Posterior vena cava (tissue), 2 donors: Measurements from ENCODE around the gene KIRREL3. TPM values are rescaled to one million over a fixed set of nuclear protein-coding genes. Genes with fewer than 3 reads are reported as not detected.

ENCODE experiments used
- DNase-seq: peaks from one replicate; pipeline ENCODE4 v3.0.0-alpha.2; 2020; ENCODE audit warnings: low spot score
- intact Hi-C, 2 donors: fragments of 100-400 bp; cut with DNase I; formaldehyde crosslinking; loops; one replicate each; pipeline versions ENCODE4 v1.14.1 to v1.14.2; 2022 to 2023
- total RNA-seq, 2 donors: library from RNA; stranded (reverse); fragmentation: NEBNext Ultra II Directional; extraction: Animal tissue kit (Norgen Biotek cat#: 25700); gene quantifications; one replicate each; pipeline ENCODE4 v1.2.1, GENCODE V29; 2021
- donor health status: DM: yes; HTN: yes; CAD: no.
- donor health status: DM: yes; HTN: yes; CAD: no.

KIRREL3 gene
- total RNA-seq, 2 donors from 2014 or later: 0.10 to 0.74 TPM

DNA sequence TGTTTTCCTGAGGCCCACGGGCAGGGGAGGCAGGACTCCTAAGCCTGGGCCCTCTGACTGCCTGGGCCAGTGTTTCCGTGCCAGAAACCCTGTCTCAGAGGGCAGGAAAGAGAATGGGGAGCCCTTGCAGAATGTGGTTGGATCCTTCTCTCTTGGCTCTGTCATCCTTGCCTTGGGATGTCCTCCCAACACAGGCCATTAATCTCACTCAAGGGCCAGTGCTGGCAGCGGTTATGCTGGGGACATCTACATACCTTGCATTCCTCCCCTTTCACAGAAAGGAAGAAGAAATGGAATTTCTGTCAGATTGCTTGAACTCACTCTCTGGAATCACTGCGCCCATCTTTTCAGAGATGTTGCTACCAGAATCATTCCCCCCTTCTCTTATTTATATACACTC is 296.9 kb downstream of the KIRREL3 start:
- DNase-seq: no peak
- intact Hi-C loops: no loop called here

DNA sequence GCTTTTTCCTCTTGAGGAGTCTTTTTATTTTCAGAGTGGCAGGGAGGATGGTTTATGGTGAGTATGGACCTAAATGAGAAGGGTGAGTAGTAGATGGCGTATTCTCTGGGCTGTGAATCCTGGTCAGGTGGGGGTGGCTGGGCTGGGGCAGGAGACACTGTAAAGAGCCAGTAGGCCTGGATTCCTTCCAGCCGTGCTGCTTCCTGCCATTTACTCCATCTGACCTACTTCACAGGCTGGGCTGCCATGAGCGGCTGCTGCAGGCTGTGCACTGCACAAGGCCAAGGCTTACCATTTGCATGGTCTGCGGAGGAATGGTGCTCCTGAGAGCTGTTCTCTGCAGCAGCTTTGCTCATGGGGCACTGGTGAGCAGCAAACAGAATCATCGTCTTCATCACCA is 297.6 kb downstream of the KIRREL3 start:
- intact Hi-C loops: no loop called here
- DNase-seq: no peak

DNA sequence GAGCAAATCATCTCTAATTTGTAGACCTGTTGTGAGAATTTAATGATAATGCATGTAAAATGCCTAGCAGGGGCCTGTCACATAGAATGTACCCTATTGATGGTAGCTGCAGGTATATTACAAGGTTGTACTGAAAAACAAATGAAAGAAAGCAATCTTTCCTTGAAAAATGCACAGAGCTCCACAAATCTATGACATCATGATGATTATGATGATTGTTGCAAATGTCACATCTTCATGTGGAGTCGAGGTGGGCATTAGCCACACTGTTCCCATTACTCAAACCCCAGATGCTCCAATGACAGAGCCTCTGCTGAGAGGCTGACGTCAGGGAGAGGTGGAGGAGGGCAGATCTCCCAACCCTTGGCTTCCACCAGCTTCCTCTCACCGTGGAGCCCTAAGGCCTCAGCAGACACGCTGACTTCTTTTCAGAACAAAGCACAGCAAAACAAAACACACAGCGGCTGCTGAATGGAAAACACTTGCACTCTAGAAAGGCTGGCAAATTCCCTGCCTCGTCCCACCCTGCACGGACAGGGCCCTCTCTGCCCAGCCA is 298.3 kb downstream of the KIRREL3 start:
- intact Hi-C loops: no loop called here

DNA sequence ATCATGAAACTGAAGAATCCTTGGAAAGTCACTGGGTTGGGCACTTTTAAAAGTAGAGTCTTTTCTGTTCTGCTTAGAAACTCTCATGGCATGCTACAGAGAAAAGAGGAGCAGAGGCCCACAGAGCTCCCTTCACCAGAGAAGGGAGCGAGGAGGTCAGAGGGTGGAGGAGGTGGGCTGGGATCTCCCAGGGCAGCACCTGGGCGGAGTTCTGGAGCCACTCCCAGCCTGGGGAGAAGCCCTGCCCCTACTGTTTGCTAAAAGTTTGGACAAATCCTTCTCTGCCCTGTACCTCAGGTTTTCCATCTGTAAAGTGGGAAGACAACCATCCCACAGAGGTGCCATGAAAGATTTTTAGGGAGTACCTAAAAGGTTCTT is 299.1 kb downstream of the KIRREL3 start:
- intact Hi-C loops: no loop called here

More for the DNA sequence above, 298.3 kb downstream of the KIRREL3 start:
- DNase-seq: no peak

DNA sequence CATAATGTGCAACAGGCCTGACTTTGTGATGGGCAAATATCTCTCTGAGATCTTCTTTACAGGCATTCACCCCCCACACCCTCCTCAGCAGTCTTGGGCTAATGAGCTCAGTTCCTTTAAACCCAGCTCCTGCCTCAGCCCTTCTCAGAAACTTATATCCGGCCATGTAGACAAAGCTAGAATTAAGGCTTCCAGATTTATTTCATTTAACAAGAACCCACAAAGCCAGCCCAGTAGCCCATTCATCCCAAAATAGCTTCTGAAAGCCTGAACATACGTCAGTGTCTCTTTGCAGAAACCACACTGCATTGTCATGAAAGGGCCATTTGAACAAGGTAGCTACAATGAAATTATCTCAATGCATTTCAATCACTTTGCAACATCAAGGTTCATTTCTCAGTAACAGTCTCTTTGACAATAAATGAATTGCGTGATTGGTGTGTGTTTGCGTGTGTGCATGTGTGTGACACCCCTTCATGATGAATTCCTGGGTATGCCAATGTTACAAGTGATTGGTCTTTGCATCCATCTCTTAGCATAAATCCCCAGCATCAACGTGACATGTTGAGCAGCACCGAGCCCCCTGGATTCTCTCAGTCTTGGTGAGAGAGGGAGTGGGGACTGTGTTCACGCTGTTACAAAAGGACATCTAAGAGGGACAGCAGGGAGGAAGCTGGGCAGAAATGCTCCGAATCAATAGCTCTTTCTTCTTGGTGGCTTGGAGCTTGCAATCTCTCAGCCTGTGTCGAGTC is 299.6 kb downstream of the KIRREL3 start:
- intact Hi-C loops: no loop called here

More for the DNA sequence above, 299.1 kb downstream of the KIRREL3 start:
- no peak for DNase-seq

DNA sequence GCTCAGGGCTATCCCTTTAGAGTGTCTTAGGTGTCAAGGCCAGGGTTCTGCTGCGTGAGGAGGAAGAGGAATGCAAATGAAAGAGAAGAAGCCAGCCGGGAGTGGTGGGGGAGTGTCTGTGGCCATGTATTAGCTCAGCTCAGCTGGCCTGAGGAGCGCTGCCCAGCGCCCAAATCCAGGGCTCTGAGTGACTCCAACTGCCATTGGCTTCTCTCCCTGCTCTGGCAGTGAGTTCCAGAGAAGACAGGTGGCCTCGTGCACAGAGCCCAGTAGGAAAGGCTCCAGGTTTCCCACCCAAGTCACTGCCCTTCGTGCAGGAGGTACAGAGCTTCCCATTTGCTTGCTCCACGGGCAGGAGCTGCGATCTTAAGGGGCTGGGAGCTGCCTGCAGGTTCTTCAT is 302.0 kb downstream of the KIRREL3 start:
- no peak for DNase-seq
- intact Hi-C loops: no loop called here

More for the DNA sequence above, 299.6 kb downstream of the KIRREL3 start:
- DNase-seq: no peak

DNA sequence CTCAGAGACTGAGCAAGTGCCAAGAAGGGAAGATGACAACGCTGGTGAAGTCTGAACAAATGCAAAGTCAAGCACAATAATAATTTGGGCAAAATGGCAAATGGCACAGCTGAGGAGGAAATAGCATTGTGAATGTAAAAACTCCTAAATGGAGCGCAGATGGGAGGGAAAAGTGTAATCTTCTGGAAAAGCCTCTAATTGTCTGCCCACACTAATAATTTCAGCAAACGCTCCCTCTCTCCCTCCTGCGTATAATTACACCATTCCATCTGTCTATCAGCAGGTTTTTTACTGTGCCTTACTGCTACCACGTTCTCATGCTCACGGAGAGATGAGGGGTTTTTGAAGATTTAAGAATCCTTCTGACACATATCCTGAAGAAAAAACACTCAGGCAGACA is 302.6 kb downstream of the KIRREL3 start:
- intact Hi-C loops: no loop called here
- no peak for DNase-seq

DNA sequence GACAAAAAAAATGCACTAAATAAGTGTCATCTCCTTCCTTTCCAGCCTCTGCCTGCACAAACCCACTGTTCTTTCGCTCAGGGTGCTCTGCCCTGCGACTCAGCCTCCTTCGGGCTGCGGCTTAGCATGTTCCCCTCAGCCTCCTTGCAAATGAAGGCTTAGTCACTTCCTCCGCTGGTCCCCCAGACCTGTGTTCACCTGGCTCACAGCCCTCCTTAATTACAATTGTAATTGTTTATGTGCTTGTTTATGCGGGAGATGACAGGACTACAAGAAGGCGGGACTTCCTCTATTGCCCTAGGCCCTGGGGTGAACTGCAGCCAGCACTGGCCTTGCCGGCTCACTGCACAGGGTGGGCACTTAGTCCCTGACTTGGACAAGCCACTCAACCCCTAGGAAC is 303.6 kb downstream of the KIRREL3 start:
- DNase-seq: no peak
- intact Hi-C loops: no loop called here

DNA sequence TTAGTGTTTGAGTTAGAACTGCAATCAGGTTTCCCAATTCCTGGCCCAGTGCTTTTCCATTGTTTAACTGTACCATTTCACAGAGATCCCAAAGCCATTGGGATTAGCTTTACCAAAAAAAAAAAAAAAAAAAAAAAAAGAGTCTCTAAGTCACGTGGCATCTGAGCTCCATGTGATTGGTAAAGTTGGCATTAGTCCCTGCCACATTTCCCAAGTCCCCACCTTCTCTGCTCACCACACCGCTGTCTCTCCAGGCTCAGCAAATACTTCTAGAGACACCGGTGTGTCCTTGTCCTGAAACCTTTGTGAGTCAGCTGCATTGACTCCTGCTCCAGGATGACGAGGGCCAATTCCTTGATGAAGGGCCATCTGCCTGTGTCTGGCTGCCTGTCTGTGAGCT is 305.3 kb downstream of the KIRREL3 start:
- no peak for DNase-seq
- intact Hi-C loops: no loop called here

DNA sequence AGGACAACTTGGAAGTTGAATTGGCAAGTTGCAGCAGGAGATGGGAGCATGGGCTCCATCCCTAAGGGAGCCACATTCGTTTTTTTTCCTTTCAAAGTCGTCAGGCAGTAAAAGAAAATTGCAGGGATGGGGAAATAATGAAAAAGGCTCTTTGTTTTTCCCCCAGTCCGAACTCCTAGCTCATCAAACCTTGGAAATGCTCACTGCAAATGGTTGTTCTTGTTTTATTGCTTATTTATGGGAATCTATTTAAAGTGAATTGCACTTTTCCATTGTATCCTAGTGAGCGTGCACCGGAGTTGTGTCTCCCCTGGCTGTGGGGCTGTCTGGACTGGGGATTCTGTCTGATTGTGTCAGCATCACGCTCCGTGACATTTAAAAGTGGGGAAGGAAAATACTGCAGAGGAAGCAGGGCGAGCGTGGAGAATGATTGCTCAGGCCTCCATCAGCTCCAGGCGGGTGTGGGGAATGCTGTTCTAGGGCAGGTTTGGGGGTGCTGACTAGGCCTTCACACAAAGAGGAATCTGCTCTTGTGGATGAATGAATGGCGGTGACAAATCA is 306.4 kb downstream of the KIRREL3 start:
- intact Hi-C loops: no loop called here
- DNase-seq: no peak

DNA sequence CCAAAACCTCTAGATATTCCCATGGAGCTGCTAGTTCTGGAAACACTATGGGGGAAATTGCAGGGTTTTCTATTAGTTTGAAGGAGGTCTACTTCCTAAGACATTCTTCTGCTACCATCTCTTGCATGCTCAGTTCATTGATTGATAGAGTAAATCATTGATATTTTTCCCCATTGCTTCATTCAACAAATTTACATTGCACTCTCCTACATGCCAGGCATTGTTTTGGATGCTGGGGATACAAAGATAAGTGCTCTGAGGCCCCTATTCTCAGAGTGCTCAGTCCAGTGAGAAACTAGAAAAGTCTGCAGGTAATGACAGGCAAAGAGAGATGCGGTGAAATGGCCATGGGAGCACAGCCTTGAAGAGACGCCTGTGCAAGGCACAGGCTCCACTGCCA is 313.1 kb downstream of the KIRREL3 start:
- intact Hi-C loops: no loop called here
- no peak for DNase-seq

DNA sequence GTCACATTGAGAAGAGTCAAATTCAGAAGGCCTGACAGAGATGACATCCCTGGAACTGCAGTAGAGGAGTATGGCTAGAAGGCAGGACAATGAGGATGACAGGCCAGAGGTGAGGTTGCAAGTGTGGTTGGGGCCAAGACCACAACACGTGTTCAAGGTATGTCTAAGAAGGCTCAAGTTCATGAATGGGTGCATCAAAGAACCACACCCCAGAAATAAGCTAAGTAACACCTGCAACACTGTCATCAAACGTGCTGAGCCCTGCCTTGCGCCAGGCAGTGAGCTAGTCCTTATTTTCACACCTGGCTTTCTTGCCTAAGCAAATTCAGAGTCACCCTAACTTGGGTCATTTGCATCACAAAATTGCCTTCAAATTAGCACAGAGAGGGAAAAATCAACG is 313.6 kb downstream of the KIRREL3 start:
- intact Hi-C loops: no loop called here

DNA sequence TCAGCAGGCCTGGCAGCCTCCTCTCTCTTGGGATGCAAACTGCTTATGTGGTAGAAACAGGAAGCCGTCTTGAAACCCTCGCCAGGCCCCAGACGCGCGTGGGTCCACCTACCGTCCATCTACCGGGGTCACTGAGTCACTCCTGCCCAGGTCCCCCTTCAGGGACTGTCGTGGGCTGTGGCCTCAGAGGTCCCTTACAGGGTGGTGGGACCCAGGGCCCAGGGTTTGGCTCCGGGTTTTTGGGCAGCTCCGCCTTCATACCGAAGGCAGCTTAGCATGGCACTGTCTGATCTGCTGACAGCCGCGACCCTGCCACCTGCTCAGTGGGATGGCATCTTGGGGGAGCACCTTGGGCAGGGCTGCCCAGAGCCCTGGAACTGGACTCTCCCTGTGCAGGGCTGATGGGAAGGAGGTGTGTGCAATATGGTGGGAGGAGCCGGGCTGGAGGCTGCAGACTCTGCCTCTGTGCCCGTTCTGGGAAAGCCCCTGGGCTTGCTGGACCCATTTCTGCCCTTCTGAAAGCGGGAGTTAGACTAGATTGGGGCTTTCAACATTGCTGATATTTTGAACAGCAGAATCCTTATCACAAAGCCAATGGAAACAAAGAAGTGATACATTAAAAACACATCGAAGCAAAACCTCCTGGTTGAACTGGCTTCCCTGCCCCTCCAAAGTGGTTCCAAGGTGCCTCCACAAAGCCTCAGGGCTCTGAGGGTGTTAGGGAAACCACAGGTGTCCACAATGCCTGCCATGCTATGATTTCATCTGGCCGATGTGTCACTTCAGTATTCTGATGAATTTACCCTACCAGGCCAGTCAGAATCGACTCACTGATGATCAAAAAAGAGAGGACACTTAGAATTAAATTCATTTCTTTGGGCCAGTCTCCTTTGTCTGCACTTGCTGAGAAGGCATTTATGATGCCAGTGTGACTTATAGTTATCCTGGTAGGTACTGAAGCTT is 316.5 kb downstream of the KIRREL3 start:
- intact Hi-C loops: no loop called here
- DNase-seq: no peak

More for the DNA sequence above, 313.6 kb downstream of the KIRREL3 start:
- DNase-seq: no peak

DNA sequence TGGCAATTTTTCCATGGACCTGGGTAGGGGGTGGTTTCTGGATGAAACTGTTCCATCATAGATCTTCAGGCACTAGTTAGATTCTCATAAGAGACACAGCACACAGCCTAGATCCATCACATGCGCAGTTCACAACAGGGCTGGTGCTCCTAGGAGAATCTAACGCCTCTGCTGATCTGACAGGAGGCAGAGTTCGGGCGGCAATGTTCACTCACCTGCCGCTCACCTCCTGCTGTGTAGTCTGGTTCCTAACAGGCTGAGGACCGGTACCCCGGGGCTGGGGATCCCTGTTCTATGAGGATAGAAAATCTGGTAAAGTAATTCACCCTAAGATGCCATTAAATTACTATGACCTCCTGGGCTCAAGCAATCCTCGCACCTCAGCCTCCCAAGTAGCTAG is 318.0 kb downstream of the KIRREL3 start:
- DNase-seq: no peak
- intact Hi-C loops: no loop called here

DNA sequence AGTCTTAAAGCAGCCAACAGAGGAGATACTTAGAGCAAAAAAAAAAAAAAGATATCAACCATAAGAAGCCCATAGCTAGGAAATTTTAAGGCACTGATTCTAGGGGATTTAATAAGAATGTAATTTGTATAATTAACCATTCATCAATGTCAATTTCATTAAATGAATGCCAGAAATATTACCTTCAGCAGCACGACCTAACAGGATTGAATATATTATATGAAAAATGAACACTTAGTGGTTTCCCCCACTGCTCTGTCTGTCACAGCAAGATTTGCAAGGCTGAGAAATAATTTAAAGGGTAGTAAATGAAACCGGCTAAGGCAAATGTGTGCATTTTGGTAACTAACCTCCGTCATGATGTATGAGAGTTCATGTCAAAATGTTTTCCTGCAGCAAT is 319.9 kb downstream of the KIRREL3 start:
- intact Hi-C loops: no loop called here
- no peak for DNase-seq

DNA sequence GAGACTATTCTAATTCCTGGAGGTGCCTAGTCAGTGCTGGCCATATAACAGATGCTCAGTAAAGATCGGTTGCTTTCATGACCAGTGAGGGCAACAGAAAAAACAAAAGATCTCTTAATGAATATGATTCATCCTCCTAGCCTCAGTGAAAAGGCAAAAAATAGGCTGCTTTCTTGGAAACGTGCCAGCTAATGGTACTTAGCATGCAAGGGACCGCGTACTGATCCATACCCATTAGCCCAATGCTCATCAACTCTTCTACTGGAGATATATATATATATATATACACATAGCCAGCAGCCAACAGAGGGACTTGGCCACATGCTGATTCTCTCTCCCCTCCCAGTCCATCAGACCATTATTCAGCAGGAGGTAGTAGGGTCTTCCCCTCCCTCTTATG is 320.4 kb downstream of the KIRREL3 start:
- no peak for DNase-seq
- intact Hi-C loops: no loop called here

DNA sequence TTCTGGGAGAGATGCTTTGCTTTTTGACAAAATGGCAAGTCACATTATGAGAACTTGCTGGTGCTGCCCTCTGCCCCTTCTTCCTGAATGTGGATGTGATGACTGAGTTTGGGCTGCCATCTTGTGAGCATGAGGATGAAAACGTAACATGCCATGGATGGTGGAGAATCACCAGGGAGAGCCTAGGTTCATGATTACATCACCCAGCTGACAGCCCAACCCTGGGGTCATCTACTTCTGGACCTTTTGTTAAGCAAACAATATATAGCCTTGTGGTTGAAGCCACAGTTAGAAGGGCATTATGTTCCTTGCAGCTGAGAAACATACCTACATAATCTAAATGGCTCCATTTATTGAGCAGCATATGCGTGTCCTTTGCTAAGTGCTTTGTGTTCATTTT is 321.5 kb downstream of the KIRREL3 start:
- no peak for DNase-seq
- intact Hi-C loops: no loop called here

DNA sequence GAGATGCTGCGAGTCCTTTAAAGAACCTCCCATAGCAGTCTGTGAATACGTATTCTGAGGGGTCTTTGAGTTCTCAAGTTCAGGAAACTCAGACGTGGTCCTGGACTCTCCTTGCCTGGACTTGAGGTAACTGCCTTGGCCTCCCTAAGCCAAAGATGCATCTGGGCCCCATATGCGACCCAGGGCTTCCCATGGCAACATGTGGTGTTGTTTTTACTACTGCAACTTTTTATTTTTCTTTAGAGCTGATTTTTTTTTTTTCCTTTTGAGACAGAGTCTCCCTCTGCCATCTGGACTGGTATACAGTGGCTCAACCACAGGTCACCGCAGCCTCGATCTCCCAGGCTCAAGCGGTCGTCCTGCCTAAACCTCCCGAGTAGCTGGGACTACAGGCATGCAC is 324.0 kb downstream of the KIRREL3 start:
- intact Hi-C loops: no loop called here
- DNase-seq: no peak

DNA sequence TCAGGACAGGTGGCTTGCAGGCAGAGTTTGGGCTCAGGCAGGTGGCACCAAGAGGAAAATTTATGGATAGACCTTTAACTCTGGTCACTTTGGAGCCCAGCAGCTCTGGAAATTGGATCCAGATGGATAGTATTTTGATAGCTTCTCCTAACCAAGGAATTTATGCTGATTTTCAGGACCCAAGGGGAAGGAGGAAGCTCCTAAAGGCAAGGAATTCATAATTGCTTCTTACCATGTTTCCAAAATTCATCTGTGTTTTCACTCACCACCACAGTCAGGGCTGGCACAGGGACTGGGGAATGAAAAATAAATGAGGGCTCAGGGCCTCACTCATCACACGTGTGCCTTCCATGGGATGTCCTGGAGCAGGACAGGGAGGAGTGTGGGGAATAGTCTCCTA is 327.3 kb downstream of the KIRREL3 start:
- no peak for DNase-seq
- intact Hi-C loops: no loop called here

DNA sequence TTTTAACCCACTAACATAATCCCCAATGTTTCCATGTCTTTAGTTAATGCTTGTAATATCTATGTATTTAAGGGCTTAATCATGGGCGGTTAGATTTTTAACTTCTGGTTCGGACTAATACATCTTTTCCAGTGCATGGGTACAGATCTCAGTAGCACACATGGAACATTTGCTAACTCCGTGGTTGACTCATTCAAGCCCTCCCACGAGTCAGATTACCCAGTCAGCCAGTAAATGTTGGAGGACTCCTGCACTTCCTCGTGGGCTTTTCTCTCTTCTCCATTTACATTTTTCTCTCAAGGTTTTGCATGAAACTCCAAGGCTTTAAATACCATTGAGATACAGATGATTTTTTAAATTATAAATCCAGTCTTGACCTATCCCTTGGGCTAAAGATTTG is 331.2 kb downstream of the KIRREL3 start:
- intact Hi-C loops: no loop called here
- DNase-seq: no peak
